ENCODE results near the gene STAG2.
"Not testable (repeated sequence)": the region's sequence is repeated elsewhere in the genome, so short reads cannot be mapped to it uniquely, and the experiment has no call there.

The STAG2 gene

DNA sequence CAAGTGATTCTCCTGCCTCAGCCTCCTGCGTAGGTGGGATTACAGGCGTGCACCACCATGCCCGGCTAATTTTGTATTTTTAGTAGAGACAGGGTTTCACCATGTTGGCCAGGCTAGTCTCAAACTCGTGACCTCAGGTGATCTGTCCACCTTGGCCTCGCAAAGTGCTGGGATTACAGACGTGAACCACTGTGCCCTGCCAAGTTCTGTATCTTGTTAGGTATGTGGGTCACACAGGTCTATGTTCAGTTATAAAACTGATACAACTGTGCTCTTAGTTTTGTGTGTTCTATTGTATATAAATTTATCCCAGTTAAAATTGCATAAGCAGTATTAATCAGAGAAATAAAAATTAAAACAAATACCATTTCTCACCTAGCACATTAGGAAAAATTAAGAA lies 122.9 kb downstream of the STAG2 start:
- not testable (repeated sequence) for DNase-seq

GRCh38 chrX:124085063-124085462 lies 123.6 kb downstream of the STAG2 start:
- no peak for DNase-seq

DNA sequence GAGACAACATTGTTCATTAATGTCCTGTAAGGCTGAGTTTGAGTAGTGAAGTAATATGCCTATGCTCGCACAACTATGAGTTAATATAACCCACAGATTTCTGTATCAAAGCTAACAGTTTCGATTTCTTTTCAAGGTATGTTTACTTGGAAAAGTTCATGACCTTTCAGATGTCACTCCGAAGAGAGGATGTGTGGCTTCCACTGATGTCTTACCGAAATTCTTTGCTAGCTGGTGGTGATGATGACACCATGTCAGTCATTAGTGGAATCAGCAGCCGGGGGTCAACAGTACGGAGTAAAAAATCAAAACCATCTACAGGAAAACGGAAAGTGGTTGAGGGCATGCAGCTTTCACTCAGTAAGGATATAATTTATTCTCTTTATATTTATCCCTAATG lies 124.9 kb downstream of the STAG2 start:
- DNase-seq, result no peak

GRCh38 chrX:124087000-124087746 lies 125.7 kb downstream of the STAG2 start:
- no peak for DNase-seq

DNA sequence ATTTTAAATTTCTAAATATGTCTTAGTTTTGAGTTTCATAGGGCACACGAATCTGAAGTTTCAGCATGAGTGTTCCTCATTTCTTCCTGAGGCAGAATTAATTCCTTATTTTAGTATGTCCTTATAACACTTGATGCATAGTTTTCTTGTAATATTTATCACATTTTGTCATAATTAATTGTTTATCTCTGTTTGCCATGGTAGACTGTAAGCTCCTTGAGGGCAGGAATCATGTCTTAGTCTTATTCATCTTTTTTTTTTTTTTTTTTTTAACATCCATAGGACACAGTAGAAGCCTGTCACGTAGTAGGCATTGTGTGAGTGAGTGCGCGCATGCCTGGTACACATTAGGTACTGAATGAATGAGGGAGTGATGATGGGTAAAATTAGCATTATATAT lies 131.7 kb downstream of the STAG2 start:
- DNase-seq, result no peak

GRCh38 chrX:124097116-124097515 lies 135.6 kb downstream of the STAG2 start:
- no peak for DNase-seq

- peak; percentile 2 for DNase-seq
Observed at GRCh38 chrX:124098089-124098488, 136.6 kb downstream of the STAG2 start.

- DNase-seq, result no peak
Observed at GRCh38 chrX:124103966-124104365, 142.5 kb downstream of the STAG2 start.

- not testable (repeated sequence) for DNase-seq
Observed at GRCh38 chrX:124104512-124104911, 143.0 kb downstream of the STAG2 start.

DNA sequence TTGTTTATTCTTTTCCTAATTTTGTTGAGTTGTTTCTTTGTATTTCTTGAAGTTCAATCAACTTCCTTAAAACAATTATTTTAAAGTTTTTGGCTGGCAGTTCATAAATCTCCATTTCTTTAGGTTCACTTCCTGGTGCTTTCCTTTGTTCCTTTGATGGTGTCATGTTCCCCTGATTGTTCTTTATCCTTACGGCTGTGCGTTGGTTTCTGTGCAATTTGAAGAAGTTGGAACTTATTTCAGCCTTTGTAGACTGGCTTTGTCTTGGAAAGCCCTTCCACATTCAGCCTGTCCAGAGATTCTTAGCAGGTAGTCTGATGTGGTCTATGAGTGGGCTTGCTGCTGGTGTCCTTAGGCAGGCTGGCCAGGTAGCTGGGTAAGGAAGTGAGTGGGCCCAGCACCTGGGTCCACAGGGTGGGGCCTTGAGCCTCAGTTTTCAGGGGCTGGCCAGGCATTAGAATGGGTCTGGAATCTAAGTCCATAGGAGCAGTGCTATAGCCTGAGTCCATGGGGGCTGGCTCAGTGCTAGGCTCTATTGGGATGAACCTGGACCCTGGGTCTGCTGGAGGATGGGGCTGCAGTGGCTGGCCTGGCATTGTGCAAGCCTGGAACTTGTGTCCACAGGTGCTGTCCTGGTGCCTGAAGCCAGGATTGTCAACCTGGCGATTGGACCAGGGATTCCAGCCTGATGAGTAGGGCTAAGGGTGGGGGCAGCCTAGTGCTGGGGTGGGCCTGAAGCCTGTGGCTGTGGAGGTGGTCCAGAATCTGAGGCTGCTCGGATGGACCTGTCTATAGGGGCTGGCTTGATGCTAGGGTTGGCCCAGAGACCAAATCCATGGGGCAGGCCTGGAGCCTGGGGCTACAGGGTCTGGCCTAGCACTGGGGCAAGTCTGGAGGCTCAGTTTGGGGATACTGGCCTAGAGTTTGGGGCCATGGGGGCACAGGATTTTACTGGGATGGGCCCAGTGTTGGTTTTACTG lies 152.4 kb downstream of the STAG2 start:
- DNase-seq, result no peak

GRCh38 chrX:124117325-124117724 lies 155.8 kb downstream of the STAG2 start:
- no peak for DNase-seq

DNA sequence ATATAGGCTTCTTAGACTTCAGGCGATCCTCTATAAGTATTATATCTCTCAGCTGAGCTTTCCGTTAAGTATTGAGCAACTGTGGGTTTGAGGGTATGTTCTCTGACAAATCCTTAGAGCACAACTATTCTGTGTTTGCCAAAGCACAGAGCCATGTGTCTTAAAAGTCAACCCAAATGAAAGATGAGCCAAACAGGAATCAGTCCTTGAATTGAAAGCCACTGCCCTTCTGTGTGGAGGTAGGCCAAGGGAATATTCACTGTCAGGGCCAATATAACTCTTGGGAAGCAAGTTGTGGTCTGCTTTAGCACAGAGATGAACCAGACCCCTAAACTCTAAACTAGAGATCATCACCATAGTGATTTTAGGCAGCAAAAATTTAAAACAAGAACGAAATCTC lies 164.0 kb downstream of the STAG2 start:
- DNase-seq, result no peak

DNA sequence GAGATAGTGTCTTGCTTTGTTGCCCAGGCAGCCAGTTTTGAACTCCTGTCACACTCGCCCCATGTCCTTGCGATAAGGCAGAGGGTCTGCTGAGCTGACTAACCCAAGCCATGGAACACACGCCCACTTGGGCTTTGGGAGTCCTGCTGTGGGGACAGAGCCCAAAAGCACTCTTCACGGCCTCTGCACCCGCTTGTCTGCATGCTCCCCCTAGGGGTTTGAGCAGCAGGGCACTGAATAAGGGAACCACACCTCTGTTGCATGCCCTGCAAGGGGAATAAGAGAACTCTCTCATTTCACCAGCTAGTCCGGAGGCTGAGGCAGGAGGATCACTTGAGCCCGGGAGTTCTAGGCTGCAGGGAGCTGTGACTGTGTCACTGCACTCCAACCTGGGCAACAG lies 166.0 kb downstream of the STAG2 start:
- DNase-seq, result no peak

GRCh38 chrX:124132437-124132836 lies 170.9 kb downstream of the STAG2 start:
- DNase-seq, result not testable (repeated sequence)

DNA sequence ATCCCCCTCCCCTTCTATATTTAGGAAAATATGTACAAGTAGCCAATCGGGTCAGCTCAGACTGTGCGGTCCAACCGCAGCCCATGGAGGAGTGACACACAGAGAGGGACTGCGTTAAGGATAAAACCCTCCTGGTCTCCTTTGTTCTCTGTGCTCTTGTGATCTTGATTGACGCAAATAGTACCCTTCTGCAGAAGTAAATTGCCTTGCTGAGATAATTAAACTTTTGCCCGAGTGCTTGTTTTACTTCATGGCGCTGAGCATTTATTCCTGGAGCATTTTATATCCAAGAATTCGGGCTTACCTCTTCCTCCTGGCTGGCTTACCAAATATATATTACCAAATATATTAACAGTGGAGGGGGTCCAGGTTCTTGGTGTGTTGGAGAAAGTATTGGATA lies 184.2 kb downstream of the STAG2 start:
- DNase-seq, result no peak

- no peak for DNase-seq
Observed at GRCh38 chrX:124151195-124151594, 189.7 kb downstream of the STAG2 start.

Measured in NCI-H526 treated with DMSO at 0.1 percent for 48 hours (cell line).